GM21515 (cell line): ENCODE results near the gene MYBPC3.
"Not testable (repeated sequence)": the region's sequence is repeated elsewhere in the genome, so short reads cannot be mapped to it uniquely, and the experiment has no call there.

Experiments
- ATAC-seq: cut with Tn5 transposase; IDR thresholded peaks from one replicate; pipeline ENCODE4 v1.9.1; 2021; ENCODE audit not compliant: unreplicated experiment

The MYBPC3 gene

GRCh38 chr11:47338396-47339241 lies 13.9 kb downstream of the MYBPC3 start:
- no peak for ATAC-seq

DNA sequence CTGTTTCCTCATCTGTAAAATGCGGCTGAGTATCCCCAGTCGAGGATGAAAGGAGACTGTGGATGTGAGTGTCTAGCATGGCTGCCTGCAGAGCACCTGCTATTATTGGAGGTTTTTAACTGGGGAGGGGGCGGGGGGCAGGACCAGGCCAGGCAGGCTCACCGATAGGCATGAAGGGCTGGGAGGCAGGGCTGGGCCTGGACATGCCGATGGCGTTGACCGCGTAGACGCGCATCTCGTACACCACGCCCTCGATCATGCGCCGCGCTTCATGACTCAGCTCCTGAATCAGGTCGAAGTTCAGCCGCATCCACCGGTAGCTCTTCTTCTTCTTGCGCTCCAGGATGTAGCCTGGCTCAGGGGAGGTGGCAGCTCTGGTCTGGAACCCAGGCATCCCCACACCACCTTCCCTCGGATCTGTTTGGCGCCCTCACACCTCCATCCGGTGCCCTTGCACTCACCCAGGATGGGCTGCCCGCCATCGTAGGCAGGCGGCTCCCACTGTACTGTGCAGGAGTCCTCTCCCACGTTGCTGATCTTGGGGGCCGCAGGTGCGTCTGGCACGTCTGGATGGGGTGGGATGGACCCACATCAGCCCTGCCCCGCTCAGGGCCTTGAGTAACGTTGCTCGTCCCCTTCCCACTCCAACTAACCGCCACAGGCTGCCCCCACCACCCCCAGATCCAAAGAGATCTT lies 15.1 kb downstream of the MYBPC3 start:
- no peak for ATAC-seq

- no peak for ATAC-seq
Measured at GRCh38 chr11:47336595-47336994, 15.9 kb downstream of the MYBPC3 start.

DNA sequence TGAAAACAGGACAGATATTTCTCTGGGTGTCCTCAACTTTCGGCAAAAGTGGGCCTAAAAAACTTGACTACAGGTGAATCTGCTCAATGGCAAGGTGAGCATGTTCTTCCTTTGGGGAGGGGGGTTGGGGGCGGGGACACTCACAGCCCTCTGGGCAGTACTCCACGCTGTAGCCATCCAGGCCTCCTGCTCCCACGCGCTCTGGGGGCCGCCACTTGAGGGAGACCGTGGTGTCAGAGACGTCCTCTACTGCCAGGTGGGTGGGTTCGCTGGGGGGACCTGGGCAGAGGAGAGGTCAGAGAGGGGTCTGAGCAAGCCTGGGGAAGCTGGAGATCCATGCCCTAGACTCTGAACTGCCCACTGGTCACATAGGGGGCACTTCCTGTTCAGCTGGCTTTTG lies 16.8 kb downstream of the MYBPC3 start:
- no peak for ATAC-seq

DNA sequence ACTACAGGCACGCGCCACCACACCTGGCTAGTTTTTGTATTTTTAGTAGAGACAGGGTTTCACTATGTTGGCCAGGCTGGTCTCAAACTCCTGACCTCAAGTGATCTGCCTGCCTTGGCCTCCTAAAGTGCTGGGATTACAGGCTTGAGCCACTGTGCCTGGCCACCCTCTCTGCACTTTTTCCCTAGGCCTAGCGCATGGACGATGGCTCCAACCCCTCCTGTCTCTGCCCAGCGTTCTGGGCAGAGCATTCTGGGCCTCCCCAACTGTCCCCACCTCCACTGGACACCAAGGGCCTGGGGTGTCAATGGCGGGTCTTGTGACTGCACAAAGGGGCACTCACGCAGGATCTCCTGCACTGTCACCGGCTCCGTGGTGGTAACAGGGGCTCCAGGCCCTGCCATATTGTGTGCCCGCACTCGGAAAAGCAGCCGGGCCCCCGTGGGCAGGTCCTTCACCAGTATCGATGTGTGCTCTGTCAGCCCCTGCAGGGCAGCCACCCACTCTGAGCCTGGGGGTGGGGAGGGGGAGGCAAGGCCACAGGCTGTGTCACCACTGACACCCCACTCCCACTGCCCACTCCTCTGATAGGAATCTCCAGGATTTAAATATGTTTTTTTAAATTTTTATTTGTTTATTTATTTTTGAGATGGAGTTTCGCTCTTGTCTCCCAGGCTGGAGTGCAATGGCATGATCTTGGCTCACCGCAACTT lies 17.6 kb downstream of the MYBPC3 start:
- ATAC-seq: not testable (repeated sequence)

DNA sequence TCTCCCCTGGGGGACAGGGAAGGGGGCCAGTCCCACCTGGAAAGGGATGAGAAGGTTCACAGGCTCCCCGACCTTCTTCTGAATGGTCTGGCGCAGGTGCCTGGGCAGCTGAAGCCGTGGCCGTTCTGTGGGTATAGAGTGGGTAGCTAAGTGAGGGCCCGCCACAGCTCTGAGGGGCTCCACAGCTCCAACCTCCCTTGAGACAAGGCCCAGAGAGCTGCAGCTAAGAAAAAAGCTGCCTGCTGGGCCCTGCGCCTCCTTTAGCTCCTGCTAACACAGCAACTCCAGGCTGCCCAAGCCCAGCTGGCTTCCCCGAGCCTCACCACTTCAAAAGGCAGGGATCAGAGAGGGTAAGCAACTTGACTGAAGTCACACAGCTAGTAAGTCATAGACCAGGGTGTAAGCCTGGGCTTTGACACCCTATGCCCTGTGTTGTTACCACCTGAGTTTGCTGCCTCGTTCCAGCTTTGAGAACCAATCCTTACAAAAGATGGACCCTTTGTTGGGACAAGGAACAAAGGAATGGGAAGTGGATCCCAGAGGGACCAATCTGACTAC lies 18.5 kb downstream of the MYBPC3 start:
- ATAC-seq: no peak

DNA sequence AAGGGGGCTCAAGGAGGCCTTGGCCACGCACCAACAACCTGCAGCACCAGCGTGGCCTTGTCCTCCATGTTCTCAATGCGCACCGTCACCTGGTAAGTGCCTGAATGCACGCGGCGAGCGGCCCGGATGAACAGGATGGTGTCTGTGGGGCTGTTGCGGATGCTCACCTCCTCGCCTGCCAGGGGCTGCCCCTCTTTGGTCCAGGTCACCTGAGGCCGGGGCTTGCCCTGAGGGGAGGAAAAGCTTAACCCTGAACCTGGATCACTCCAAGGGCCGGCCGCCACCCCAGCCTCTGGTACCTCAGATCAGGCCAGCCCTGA lies 19.0 kb downstream of the MYBPC3 start:
- ATAC-seq: no peak

DNA sequence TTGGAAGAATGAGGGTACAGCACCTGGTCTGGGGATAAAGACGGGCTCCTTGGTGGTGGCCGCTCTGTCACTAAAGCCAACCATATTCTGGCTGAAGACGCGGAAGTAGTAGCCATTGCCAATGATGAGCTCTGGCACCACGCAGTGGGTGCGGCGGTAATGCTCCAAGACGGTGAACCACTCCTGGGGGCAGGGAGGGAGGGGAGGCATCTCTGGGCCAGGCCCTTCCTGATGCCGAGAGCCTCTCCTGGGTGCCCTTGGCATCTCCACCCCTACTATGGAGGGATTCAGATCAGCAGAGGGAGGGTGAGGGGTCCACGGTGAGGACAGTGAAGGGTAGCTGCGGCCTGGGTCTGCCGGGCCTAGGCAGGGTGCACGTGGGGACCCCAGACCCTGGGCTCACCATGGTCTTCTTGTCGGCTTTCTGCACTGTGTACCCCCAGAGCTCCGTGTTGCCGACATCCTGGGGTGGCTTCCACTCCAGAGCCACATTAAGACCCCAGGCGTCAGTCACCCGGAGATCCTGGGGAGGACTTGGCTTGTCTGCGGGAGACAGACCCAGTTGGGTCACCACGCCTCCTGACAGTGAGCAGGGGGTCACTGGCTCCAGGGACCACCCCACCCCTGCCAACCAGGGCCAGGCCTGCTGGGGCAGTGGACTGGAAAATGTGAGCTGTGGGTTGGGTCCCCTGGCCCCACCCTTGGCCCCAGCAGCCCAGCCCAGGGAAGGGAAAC lies 19.5 kb downstream of the MYBPC3 start:
- no peak for ATAC-seq

DNA sequence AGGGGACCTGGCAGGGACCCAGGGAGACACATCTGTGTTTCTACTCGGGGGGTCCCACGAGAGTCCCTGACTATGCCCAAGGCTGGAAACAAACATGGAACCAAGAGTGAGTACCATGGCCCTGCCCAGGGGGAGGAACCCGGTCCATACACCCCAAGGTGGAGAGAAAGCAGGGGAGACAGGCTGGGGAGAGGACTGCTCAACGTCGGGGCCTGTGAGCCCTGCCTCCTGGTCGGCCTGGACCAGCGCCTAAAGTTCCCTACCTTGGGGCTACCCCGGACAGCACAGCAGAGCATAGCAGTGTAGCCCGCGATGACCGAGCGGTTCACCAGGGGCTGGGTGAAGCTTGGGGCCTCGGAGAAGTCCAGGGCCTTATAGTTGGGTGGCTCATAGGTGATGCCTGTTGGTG lies 20.2 kb downstream of the MYBPC3 start:
- ATAC-seq: no peak

DNA sequence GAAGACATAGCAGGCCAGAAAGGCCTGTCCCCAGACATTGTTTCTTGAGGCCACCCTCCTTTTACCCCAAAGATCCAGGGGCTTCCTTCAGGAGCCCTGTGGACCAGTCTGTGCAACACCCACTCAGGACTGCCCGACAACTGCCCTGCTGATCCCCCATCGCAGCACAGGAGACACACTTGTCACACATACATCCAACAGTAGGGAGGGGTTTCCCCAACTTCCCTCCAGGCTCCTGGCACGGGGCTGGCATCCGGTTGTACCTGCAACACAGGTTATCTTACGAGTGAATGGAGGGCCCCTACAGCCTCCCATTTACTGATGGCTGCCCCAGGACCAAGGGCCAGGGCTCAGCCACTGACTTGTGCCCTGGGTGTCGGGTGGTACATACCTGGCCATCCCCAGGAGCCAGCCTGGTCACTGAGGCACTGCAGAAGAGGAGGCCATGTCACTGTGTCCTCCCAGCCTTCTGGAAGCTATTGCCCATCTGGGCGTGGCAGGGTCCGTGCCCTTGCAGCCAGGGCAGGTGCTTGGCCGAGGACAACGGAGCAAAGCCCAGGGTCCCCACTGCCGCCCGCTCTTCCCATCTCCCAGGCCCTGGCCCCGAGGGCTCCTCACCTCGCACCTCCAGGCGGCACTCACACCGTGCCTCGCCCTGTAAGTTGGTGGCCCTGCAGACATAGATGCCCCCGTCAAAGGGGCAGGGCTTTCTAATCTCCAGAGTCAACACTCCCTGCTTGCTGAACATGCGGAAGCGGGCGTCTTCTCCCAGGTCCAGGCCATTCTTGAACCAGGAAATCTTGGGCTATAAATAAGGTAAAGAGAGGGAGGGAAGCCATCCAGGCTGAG lies 20.8 kb downstream of the MYBPC3 start:
- no peak for ATAC-seq

- ATAC-seq: no peak
Measured at GRCh38 chr11:47329987-47330931, 22.2 kb downstream of the MYBPC3 start.

- no peak for ATAC-seq
Measured at GRCh38 chr11:47329431-47329986, 23.0 kb downstream of the MYBPC3 start.

GRCh38 chr11:47328449-47329390 lies 23.8 kb downstream of the MYBPC3 start:
- peak; percentile 45 for ATAC-seq

- no peak for ATAC-seq
Measured at GRCh38 chr11:47327949-47328348, 24.6 kb downstream of the MYBPC3 start.

- ATAC-seq: no peak
Measured at GRCh38 chr11:47327025-47327424, 25.5 kb downstream of the MYBPC3 start.

GRCh38 chr11:47326198-47326597 lies 26.3 kb downstream of the MYBPC3 start:
- no peak for ATAC-seq

DNA sequence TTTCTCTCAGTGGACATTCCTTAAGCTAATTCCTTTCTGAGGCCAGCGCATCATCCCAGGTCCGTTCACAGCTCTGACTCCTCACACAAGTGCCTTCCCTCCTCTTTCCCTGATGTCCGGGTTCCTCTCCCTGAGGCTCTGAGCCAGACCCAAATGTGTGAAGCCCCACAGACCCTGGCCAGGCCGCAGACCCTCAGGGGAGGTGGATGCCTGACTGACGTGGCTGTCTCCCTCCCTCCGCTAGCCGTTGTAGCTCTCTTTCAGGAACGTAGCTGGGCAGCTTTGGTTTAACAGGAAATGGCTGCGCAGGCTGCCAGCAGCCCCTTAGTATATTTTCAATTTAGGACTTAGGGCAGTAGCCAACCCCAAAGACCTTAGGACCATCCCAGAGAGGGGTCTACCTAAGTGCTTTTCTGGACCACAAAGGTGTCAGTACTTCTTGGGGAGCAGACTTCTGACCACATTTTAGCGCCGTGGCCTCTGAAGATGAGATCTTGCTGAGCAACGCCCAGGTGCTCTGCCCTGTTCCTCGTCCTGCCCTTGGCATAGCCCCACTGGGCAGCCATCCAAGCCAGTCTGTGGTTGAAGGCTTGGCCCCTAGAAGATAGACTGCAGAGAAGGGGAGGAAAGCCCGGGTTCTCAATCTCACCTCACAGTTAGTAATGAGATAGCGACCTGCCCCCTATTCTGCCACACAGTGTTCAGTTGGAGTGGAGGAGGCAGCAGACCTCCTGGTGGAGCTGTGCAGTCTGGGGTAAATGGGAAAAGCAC lies 27.0 kb downstream of the MYBPC3 start:
- ATAC-seq: no peak
